GM23338 (cell line): ENCODE data around the gene BAZ1B. TPM values are rescaled to one million over a fixed set of nuclear protein-coding genes. Genes with fewer than 3 reads are reported as not detected.

Experiments used
- ATAC-seq: fragments of 200-7000 bp; cut with Tn5 transposase; 3 replicates; pipeline ENCODE4 v1.9.1; 2020
- DNase-seq: peaks from one replicate; pipeline ENCODE4 v3.0.0-alpha.2; 2015; ENCODE audit warnings: low spot score
- H2AFZ ChIP-seq: fragments of 200-600 bp; sonication (generic); 2 replicates; pipeline ENCODE4 v1.8.0; 2016; ENCODE audit warnings: antibody characterized with exemption, mild to moderate bottlenecking, moderate library complexity
- H3F3A ChIP-seq: fragments of 200-600 bp; sonication (generic); replicated peaks from 2 replicates; pipeline ENCODE4 v1.8.0; 2017; ENCODE audit warnings: antibody characterized with exemption, mixed run types, low read depth
- H3K27ac ChIP-seq: fragments of 200-600 bp; sonication (generic); 2 replicates; pipeline ENCODE4 v1.6.1; 2016; ENCODE audit warnings: low read depth
- H3K27me3 ChIP-seq: fragments of 200-600 bp; sonication (generic); 2 replicates; pipeline ENCODE4 v1.8.0; 2016; ENCODE audit warnings: mild to moderate bottlenecking, mixed run types, moderate library complexity; ENCODE audit not compliant: insufficient read depth
- H3K36me3 ChIP-seq: fragments of 200-600 bp; sonication (generic); 2 replicates; pipeline ENCODE4 v1.8.0; 2016; ENCODE audit warnings: mild to moderate bottlenecking; ENCODE audit not compliant: insufficient read depth
- H3K4me1 ChIP-seq: fragments of 200-600 bp; sonication (generic); 2 replicates; pipeline ENCODE4 v1.8.0; 2016; ENCODE audit warnings: mild to moderate bottlenecking, moderate library complexity; ENCODE audit not compliant: insufficient read depth
- H3K4me2 ChIP-seq: fragments of 200-600 bp; sonication (generic); 2 replicates; pipeline ENCODE4 v1.7.1; 2017; ENCODE audit warnings: mixed run types
- H3K4me3 ChIP-seq: fragments of 200-600 bp; sonication (generic); 2 replicates; pipeline ENCODE4 v1.6.1; 2016; ENCODE audit warnings: mixed run types
- H3K79me2 ChIP-seq: fragments of 200-600 bp; sonication (generic); replicated peaks from 2 replicates; pipeline ENCODE4 v1.8.0; 2017; ENCODE audit warnings: mild to moderate bottlenecking; ENCODE audit not compliant: insufficient read depth
- H3K9me2 ChIP-seq: fragments of 200-600 bp; sonication (generic); 2 replicates; pipeline ENCODE4 v1.8.0; 2017; ENCODE audit not compliant: insufficient read depth
- H4K20me1 ChIP-seq: fragments of 200-600 bp; sonication (generic); replicated peaks from 2 replicates; pipeline ENCODE4 v1.8.0; 2017; ENCODE audit warnings: mild to moderate bottlenecking; ENCODE audit not compliant: insufficient read depth
- H3K27ac Mint-ChIP-seq: 2 replicates; pipeline ENCODE4 v1.8.0; 2020; ENCODE audit warnings: inconsistent platforms, mild to moderate bottlenecking, moderate library complexity, mixed read lengths
- H3K27me3 Mint-ChIP-seq: 3 replicates; pipeline ENCODE4 v1.8.0; 2022; ENCODE audit warnings: low read depth, mild to moderate bottlenecking, moderate library complexity, mixed read lengths, inconsistent platforms; ENCODE audit not compliant: insufficient read depth, poor library complexity
- H3K36me3 Mint-ChIP-seq: 3 replicates; pipeline ENCODE4 v1.8.0; 2021; ENCODE audit warnings: low read depth, mild to moderate bottlenecking, inconsistent platforms, moderate library complexity, mixed read lengths
- H3K4me1 Mint-ChIP-seq: 3 replicates; pipeline ENCODE4 v1.8.0; 2020; ENCODE audit warnings: mild to moderate bottlenecking, inconsistent platforms, mixed read lengths
- H3K4me3 Mint-ChIP-seq: 3 replicates; pipeline ENCODE4 v1.8.0; 2021; ENCODE audit warnings: moderate library complexity, mild to moderate bottlenecking, inconsistent platforms, mixed read lengths
- H3K9me3 Mint-ChIP-seq: 3 replicates; pipeline ENCODE4 v1.8.0; 2020; ENCODE audit warnings: moderate library complexity, mild to moderate bottlenecking, inconsistent platforms, mixed read lengths
- CTCF ChIP-seq, 2 experiments: fragments of 200-600 bp in 1 of 2; sonication (generic) in 1 of 2; conservative IDR thresholded peaks; 2 replicates each; pipeline versions ENCODE4 v1.5.1 to v1.6.1; 2016 to 2017; ENCODE audit warnings: antibody characterized with exemption in 2 of 2, low read depth in 2 of 2, mild to moderate bottlenecking in 2 of 2, moderate library complexity in 1 of 2
- EZH2phosphoT487 ChIP-seq: fragments of 200-600 bp; sonication (generic); IDR thresholded peaks from one replicate; pipeline ENCODE4 v1.8.1; 2018; ENCODE audit warnings: antibody characterized with exemption; ENCODE audit not compliant: unreplicated experiment
- STAT1 ChIP-seq: IDR thresholded peaks from one replicate; pipeline ENCODE4 v1.6.1; 2016; ENCODE audit warnings: antibody characterized with exemption; ENCODE audit not compliant: unreplicated experiment
- ZNF114 ChIP-seq: fragments of 250-450 bp; sonication (Bioruptor Pico); IDR thresholded peaks from 2 replicates; pipeline ENCODE4 v1.5.0; 2020; ENCODE audit warnings: mild to moderate bottlenecking, moderate library complexity
- polyA plus RNA-seq: library from polyadenylated mRNA; unstranded; fragments of >200 nt; fragmentation: Nextera tagmentation; extraction: Ambion mirVana; gene quantifications from 2 replicates; pipeline ENCODE4 v1.2.1, GENCODE V29; 2016
- total RNA-seq: library from RNA; depleted of rRNA; stranded (reverse); fragments of >200 nt; shearing (Covaris generic); gene quantifications from 2 replicates; pipeline ENCODE4 v1.2.3, GENCODE V29; 2014
- TF ChIP-seq, protein P1 (sequence below): IDR thresholded peaks from one replicate; pipeline ENCODE4 v1.6.1; 2018; ENCODE audit warnings: antibody characterized with exemption; ENCODE audit not compliant: unreplicated experiment

BAZ1B gene
- total and polyA plus RNA-seq, 2 experiments from 2014 or later = 40.4 to 70.7 TPM

- Histone ChIP-seq H2AFZ (no peak overlapping the region), H3F3A (peaks cover 13% of the 10 kb centered on the region; the same call in 1 of the 2 replicates), H3K4me1 (no peaks in the 10 kb centered on the region), H3K27me3 (no peaks in the 10 kb centered on the region), H3K79me2 (peaks cover 30% of the 10 kb centered on the region), H3K27ac (no peak overlapping the region), H3K4me3 (no peak overlapping the region), H4K20me1 (peaks cover 27% of the 10 kb centered on the region), H3K9me2 (no peaks in the 10 kb centered on the region), H3K36me3 (peaks cover 87% of the 10 kb centered on the region), H3K4me2 (no peak overlapping the region)
- H3K4me1 Mint-ChIP-seq = no peaks in the 10 kb centered on the region
- peaks cover 2% of the 10 kb centered on the region for H3K27me3 Mint-ChIP-seq
- peaks cover 100% of the 10 kb centered on the region for H3K36me3 Mint-ChIP-seq
- H3K27ac Mint-ChIP-seq = no peak overlapping the region
- no peaks in the 10 kb centered on the region for H3K9me3 Mint-ChIP-seq
- no peak overlapping the region for H3K4me3 Mint-ChIP-seq
- no peak for ATAC-seq
- no peak for TF ChIP-seq CTCF (conservative IDR thresholded peaks at IDR 0.05; ENCODE audit: low read depth in 2 of 2)
- DNase-seq = no peak
These were observed 75.4 kb downstream of the BAZ1B start for GRCh38 chr7:73446682-73447081.

DNA sequence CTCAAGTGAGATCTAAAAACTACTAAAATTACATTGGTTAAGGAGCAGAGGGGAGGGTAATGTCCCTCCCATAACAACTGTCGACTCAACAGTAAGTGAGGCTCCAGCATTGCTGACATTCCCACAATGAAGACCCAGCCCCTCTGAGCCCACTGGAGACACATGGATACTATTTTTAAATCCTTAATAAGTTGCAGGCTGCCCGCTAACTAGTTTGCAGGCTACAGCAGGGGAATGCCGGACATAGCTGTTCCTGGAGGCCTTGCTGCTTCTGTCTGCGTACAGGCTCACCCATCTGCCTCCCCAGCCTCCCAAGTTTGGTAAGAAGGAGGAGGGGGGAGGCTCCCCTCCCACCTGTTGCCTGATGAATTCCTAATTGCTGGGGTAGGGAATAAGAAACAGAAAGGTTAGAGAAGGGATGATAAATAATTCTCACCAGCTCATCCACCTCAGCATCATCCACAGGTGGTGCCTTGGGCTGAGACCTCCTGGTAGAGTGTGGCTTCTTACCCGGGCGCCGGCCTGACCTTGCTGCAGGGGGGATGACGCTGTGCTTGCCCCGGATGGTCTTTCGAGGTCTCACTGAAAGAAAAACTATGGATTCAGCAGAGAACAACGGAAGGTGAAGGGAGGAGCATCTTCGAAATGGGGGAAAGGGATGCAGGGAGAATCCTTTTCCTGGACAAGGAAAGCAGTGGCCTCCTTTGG is 78.4 kb downstream of the BAZ1B start:
- Histone ChIP-seq H3K9me2 (no peaks in the 10 kb centered on the region), H3K79me2 (peaks cover 12% of the 10 kb centered on the region; the same call in 1 of the 2 replicates), H3K4me1 (no peaks in the 10 kb centered on the region), H3K36me3 (peaks cover 68% of the 10 kb centered on the region), H3K27ac (no peak overlapping the region), H2AFZ (no peak overlapping the region), H4K20me1 (peaks cover 17% of the 10 kb centered on the region), H3K27me3 (no peaks in the 10 kb centered on the region), H3F3A (0 out of 2 replicates have a peak, but pooled peaks cover 14% of the 10 kb centered on the region), H3K4me3 (no peak overlapping the region), H3K4me2 (no peak overlapping the region)
- peaks cover 95% of the 10 kb centered on the region for H3K36me3 Mint-ChIP-seq
- H3K4me1 Mint-ChIP-seq = no peaks in the 10 kb centered on the region
- no peaks in the 10 kb centered on the region for H3K9me3 Mint-ChIP-seq
- H3K4me3 Mint-ChIP-seq = no peak overlapping the region
- H3K27ac Mint-ChIP-seq = no peak overlapping the region
- TF ChIP-seq EZH2phosphoT487 (no peak), ZNF114 (CRISPR knock-in tag) (no peak), STAT1 (no peak)
- TF ChIP-seq, protein P1, sequence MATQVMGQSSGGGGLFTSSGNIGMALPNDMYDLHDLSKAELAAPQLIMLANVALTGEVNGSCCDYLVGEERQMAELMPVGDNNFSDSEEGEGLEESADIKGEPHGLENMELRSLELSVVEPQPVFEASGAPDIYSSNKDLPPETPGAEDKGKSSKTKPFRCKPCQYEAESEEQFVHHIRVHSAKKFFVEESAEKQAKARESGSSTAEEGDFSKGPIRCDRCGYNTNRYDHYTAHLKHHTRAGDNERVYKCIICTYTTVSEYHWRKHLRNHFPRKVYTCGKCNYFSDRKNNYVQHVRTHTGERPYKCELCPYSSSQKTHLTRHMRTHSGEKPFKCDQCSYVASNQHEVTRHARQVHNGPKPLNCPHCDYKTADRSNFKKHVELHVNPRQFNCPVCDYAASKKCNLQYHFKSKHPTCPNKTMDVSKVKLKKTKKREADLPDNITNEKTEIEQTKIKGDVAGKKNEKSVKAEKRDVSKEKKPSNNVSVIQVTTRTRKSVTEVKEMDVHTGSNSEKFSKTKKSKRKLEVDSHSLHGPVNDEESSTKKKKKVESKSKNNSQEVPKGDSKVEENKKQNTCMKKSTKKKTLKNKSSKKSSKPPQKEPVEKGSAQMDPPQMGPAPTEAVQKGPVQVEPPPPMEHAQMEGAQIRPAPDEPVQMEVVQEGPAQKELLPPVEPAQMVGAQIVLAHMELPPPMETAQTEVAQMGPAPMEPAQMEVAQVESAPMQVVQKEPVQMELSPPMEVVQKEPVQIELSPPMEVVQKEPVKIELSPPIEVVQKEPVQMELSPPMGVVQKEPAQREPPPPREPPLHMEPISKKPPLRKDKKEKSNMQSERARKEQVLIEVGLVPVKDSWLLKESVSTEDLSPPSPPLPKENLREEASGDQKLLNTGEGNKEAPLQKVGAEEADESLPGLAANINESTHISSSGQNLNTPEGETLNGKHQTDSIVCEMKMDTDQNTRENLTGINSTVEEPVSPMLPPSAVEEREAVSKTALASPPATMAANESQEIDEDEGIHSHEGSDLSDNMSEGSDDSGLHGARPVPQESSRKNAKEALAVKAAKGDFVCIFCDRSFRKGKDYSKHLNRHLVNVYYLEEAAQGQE = no peak
- peaks cover 7% of the 10 kb centered on the region for H3K27me3 Mint-ChIP-seq
- DNase-seq = no peak
- no peak for ATAC-seq
